GM21786 (cell line): ENCODE results near the gene ZNF343.

Source experiments
- ATAC-seq: cut with Tn5 transposase; IDR thresholded peaks from one replicate; pipeline ENCODE4 v1.9.1; 2021; ENCODE audit not compliant: unreplicated experiment

ZNF343 gene

GRCh38 chr20:2446845-2447244 lies 61.9 kb downstream of the ZNF343 start:
- no peak for ATAC-seq
